Right lobe of liver (tissue), 6 donors: ENCODE measurements around the gene TNRC6C. TPM values are rescaled to one million over a fixed set of nuclear protein-coding genes. Genes with fewer than 3 reads are reported as not detected.
"Not testable (repeated sequence)": the region's sequence is repeated elsewhere in the genome, so short reads cannot be mapped to it uniquely, and the experiment has no call there.

Experiments used
- ATAC-seq, 4 donors: fragments of 200-7000 bp; cut with Tn5 transposase; one replicate each; pipeline ENCODE4 v1.9.1; 2020; ENCODE audit warnings: mild to moderate bottlenecking in 4 of 4, moderate library complexity in 4 of 4
- DNase-seq, 3 donors: peaks; one replicate each; pipeline ENCODE4 v3.0.0-alpha.2; 2020
- H3K27ac ChIP-seq, 3 donors: fragments of 200-600 bp; one replicate each; pipeline ENCODE4 v1.8.0; 2022
- H3K27me3 ChIP-seq, 2 donors: fragments of 200-600 bp; one replicate each; pipeline ENCODE4 v1.8.0; 2022
- H3K36me3 ChIP-seq, 4 donors: fragments of 200-600 bp; sonication (generic) in 1 of 4; one replicate each; pipeline versions ENCODE4 v1.5.1 to v1.8.0; 2017 to 2022; ENCODE audit warnings: control low read depth in 1 of 4
- H3K4me1 ChIP-seq, 4 donors: fragments of 200-600 bp; sonication (generic) in 1 of 4; one replicate each; pipeline versions ENCODE4 v1.5.1 to v1.8.0; 2017 to 2022; ENCODE audit warnings: control low read depth in 1 of 4
- H3K4me3 ChIP-seq, 3 donors: fragments of 200-600 bp; one replicate each; pipeline ENCODE4 v1.8.0; 2022
- H3K9me3 ChIP-seq, 4 donors: fragments of 200-600 bp; sonication (generic) in 1 of 4; one replicate each; pipeline versions ENCODE4 v1.5.1 to v1.8.0; 2017 to 2022; ENCODE audit warnings: control low read depth in 1 of 4
- CTCF ChIP-seq, 4 donors: fragments of 200-600 bp in 3 of 4; fragments of 450-650 bp in 1 of 4; IDR thresholded peaks; one replicate each; pipeline versions ENCODE4 v1.5.1 to v1.8.0; 2016 to 2022; ENCODE audit warnings: antibody characterized with exemption in 4 of 4, mild to moderate bottlenecking in 2 of 4
- POLR2A ChIP-seq: fragments of 450-650 bp; IDR thresholded peaks from one replicate; pipeline ENCODE4 v1.6.1; 2017; ENCODE audit warnings: antibody characterized with exemption, mild to moderate bottlenecking
- WGBS: methylation state at CpG from one replicate; pipeline ENCODE4 v1.1.6; 2018; ENCODE audit warnings: low coverage, low lambda C conversion rate; ENCODE audit not compliant: insufficient coverage; ENCODE audit errors: missing lambda C conversion rate; 5-methylcytosine and 5-hydroxymethylcytosine counted together
- intact Hi-C, 2 donors: fragments of 100-400 bp; cut with DNase I; formaldehyde crosslinking; loops; one replicate each; pipeline versions ENCODE4 v1.11.2 to v1.14.1; 2022
- total RNA-seq, 6 experiments: library from RNA; depleted of rRNA in 2 of 6; stranded (reverse); fragments of >200 nt in 2 of 6; fragmentation: NEBNext Ultra II Directional in 3 of 6; extraction: Animal tissue kit (Norgen Biotek cat#: 25700) in 3 of 6; gene quantifications; one replicate each; pipeline versions ENCODE4 v1.1.0 to v1.2.4, GENCODE V29; 2016 to 2023
- donor health status: DM: no; HTN: yes; CAD: no.
- donor health status: DM: no; HTN: no; CAD: no.
- donor health status: DM: no; HTN: no; CAD: no.
- donor health status: DM: no; HTN: yes; CAD: no.
- donor health status: DM: no; HTN: yes; CAD: no.

The TNRC6C gene
- total RNA-seq, 6 experiments from 2014 or later = 1.9 to 10.6 (median 7.7) TPM

DNA sequence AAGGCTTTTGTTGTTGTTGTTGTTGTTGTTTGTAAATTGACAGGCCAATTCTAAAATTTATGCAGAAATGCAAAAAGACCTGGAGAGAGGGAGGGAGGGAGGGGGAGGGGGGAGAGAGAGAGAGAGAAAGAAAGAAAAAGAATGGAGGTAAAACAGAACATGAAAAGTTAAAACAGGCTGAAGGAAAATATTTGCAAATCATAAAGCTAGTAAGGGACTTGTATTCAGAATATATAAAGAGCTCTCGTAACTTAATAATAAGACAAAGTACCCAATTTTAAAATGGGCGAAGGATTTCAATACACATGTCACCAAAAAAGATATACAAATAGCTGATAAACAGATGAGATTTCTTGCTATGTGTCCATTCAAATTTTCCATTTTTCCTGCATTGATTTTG is 15.4 kb downstream of the TNRC6C start:
- TF ChIP-seq CTCF (IDR thresholded peaks at IDR 0.05) (no peak), POLR2A (no peak)
- Histone ChIP-seq H3K4me3 (no peak overlapping the region), H3K36me3 (no peaks in the 10 kb centered on the region), H3K4me1 (no peaks in the 10 kb centered on the region), H3K27ac (no peak overlapping the region), H3K27me3 (no peaks in the 10 kb centered on the region), H3K9me3 (no peaks in the 10 kb centered on the region)
- intact Hi-C loops = no loop called here
- WGBS = 96% methylated on average over 2 of the region's 2 CpGs
- ATAC-seq (no peak), DNase-seq (no peak)

DNA sequence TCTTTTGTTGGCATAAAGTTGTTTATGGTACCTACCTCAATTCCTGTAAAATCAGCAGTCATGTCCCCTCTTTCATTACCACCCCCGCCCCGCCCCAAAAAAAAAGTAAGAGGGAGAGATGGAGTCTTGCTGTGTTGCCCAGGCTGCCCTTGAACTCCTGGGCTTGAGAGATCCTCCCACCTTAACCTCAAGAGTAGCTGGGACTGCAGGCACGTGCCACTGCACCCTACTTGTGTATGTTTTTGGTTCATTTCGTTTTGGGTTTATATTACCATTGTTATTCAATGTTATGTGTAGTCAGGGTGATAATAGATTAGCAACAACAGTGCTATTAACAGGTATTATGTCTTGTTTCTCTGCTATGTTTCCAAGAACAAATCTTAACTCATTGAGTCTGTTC is 15.9 kb downstream of the TNRC6C start:
- Histone ChIP-seq H3K27ac (no peak overlapping the region), H3K9me3 (no peaks in the 10 kb centered on the region), H3K4me3 (no peak overlapping the region), H3K4me1 (no peaks in the 10 kb centered on the region), H3K36me3 (no peaks in the 10 kb centered on the region), H3K27me3 (no peaks in the 10 kb centered on the region)
- 85% methylated on average over 4 of the region's 4 CpGs for WGBS
- TF ChIP-seq CTCF (IDR thresholded peaks at IDR 0.05) (no peak), POLR2A (no peak)
- no peak for DNase-seq
- intact Hi-C loops = no loop called here
- no peak for ATAC-seq

GRCh38 chr17:77982430-77982829 is 23.9 kb downstream of the TNRC6C start:
- H3K4me3 ChIP-seq, H3K9me3 ChIP-seq, H3K27me3 ChIP-seq, DNase-seq, intact Hi-C loops, ATAC-seq, H3K27ac ChIP-seq, H3K36me3 ChIP-seq, H3K4me1 ChIP-seq: not testable (repeated sequence)
- WGBS = 100% methylated on average over 3 of the region's 6 CpGs

DNA sequence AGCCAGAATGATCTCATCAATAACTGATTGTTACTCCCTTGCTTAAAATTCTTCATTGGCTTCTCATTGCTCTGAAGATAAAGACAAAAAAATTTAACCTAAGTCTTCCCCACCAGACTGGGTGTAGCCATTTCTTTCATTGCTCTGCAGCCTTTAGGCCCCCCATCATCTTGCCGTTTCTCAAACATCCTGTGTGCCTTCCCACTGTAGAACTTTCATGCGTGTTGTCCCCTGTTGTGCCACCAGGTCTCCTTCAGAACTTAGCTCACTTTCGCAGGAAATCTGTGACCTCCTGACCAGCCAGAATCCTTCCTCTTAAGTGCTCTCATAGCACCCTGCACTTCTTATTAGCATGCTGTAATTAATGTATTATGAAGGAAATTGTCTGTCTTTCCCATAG is 31.8 kb downstream of the TNRC6C start:
- Histone ChIP-seq H3K36me3 (no peaks in the 10 kb centered on the region), H3K9me3 (no peaks in the 10 kb centered on the region), H3K4me1 (peaks cover 0 to 10% (median 3%) of the 10 kb centered on the region in 4 donors), H3K27me3 (no peaks in the 10 kb centered on the region), H3K27ac (no peak overlapping the region), H3K4me3 (no peak overlapping the region)
- ATAC-seq (no peak), DNase-seq (no peak)
- TF ChIP-seq POLR2A (no peak), CTCF (IDR thresholded peaks at IDR 0.05) (no peak)
- intact Hi-C loops = no loop called here
- WGBS = 89% methylated on average over 3 of the region's 3 CpGs

- intact Hi-C loops, DNase-seq, H3K4me3 ChIP-seq, ATAC-seq, H3K27ac ChIP-seq, H3K36me3 ChIP-seq, H3K27me3 ChIP-seq, H3K9me3 ChIP-seq: not testable (repeated sequence)
- peaks cover 0 to 20% (median 9%) of the 10 kb centered on the region in 4 donors for H3K4me1 ChIP-seq
- WGBS = 86% methylated on average over 6 of the region's 7 CpGs
Measured at GRCh38 chr17:77993735-77994134, 35.2 kb downstream of the TNRC6C start.
